IPS DF 19.7 (cell line): Measurements from ENCODE around the gene JUP.

ENCODE experiments used
- DNase-seq: peaks from one replicate; pipeline ENCODE4 v3.0.0-alpha.2; 2013; ENCODE audit warnings: low read depth, low spot score

JUP gene

DNA sequence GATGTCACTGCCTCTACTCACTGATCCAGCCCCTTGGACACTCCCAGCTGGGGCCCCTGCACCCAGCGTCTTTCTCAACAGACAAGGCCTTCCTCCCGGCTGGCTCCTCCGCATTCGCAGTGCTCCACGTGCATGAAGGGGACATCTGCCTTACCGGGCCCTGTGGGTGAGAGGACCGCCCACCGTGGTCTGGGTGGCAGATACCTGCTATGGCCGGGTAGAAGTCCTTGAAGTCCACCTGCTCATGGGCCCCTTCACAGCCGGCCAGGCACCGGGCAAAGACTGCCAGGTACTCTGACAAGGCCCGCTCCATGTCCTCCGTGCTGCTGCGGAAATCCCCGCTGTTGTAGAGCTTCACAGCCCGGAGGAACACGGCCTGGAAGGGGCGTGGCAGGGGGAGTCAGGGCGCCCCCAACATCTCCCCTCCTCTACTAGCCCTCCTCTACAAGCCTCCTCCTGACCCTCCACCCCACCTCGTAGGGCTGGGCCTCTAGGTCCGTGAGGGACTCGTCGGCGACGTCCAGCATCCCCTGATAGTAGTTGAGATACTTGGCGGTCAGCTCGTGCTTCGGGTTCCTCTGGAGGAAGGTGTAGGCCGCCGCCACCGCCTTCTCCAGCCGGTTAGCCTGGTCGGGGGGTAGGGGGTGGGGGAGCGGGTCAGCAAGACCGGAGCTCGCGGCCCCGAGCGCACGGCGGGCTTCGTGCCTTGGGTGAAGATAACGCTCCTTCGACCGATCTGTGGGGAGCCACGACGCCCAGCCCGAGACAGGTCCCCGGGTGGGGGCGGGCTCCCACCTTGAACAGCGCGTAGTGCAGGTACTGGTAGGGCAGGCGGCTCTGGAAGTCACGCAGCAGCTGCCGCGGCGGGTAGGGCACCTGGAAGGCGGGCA, 24.4 kb upstream of the JUP start:
- no peak for DNase-seq

- no peak for DNase-seq
Measured at GRCh38 chr17:41806685-41807445, 20.4 kb upstream of the JUP start.

- DNase-seq: no peak
Measured at GRCh38 chr17:41803049-41804020, 16.8 kb upstream of the JUP start.

DNA sequence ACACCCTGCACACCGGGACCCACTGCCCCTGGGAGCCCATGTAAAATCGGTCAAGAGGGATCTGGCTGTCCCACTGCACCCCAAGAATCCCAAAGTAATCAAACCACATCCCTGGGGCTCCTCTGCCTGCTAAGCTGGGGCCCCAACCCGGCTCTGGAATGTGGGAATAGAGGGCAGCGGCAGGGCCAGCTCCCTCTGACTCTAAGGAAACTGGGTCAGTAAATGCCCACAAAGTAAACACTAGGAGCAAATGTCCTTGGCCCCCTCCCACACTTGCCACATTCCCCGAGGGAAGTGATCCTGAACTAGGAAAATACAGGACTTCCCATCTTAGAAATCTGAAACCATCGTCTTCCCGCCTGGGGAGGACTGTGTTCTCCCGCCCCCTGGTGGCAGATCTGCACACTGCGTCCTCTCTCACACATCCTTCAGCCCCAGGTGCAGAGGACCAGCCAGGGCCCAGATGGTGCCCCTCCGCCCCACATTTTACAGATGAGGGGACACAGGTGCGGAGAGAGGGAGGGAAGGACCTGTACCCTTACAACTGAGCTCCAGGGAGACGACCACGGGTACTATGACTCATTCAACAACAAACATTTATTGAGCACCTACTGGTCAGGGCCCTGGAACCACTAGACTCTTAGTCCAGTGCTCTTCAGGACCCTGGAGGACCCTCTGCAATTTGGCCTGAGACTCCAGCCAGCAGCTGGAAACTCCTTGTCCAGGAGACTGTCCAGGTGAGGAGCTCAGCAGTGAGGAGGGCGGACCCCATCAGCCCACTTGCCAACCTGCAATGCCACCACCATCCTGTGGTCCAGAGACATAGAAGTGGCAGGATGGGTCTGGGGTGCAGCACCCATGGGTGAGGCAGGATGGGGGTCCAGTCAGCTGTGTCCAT, 15.1 kb upstream of the JUP start:
- DNase-seq: no peak

- no peak for DNase-seq
Measured at GRCh38 chr17:41800601-41801373, 14.3 kb upstream of the JUP start.

DNA sequence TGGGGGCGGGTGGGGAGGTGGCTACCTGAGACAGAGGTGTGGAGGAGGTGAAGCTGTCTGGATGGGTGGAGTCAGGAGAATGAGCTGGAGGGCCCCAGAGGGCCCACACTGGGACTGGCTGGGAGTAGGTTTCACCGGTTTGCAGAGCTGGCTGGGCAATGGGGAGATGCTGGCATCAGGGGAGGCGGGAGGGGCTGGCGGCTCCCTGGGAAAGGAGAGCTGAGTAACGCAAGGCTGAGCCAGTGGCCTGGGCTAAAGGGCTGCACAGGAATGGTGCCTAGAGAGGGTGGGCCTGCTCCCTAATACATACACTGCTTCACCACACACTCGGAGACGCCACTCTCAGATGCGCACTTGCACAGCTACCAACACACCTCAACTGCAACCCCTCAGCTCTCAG, 12.9 kb upstream of the JUP start:
- no peak for DNase-seq

DNA sequence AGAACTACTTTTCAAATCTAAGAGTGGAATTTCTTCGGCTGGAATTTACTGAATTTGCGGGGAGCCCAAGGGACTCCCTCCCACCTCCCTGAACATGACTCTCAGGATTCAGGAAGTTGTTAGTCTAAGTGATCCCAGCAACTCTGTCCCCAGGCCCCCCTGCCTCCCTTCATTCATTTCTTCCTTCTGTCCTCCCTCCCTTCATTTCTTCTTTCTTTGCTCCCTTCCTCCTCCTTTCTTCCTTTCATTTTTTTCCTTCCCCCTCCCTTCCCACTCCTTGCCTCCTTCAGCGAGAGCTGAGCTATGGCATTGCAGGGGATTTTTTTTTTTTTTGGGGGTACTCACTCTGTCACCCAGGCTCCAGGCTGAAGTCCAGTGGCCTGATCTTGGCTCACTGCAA, 10.9 kb upstream of the JUP start:
- DNase-seq: no peak

DNA sequence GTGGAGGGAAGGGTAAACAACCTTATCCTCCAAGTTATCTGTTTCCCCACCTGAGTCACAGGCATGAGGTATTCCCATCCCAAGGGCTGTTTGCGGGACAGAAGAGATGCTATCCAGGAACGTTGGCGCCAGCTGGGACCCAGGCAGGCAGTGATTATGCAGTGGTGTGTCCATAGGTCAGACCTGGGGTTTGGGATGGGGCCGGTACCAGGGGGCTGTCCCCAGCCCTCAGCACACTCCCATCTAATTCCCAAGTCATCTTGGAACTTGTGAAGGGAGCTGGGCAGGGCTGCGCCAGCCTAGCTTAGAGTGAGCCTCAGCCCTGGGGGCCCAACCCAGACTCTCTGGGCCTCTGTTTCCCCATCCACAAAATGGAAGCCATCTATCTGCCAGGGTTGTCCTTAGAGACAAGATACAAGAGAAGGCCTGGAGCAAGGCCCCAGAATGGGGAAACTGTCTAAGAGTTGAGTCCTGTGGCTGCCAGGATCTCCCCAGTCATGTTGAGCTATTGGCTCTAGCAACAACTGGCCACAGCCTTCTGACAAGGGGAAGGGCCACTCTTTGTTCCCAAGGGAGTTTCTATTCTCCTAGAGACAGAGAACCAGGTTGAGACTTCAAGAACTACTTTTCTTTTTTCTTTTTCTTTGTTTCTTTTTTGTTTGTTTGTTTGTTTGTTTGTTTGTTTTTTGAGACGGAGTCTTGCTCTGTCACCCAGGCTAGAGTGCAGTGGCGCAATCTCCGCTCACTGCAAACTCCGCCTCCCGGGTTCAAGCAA, 9.8 kb upstream of the JUP start:
- DNase-seq: no peak

DNA sequence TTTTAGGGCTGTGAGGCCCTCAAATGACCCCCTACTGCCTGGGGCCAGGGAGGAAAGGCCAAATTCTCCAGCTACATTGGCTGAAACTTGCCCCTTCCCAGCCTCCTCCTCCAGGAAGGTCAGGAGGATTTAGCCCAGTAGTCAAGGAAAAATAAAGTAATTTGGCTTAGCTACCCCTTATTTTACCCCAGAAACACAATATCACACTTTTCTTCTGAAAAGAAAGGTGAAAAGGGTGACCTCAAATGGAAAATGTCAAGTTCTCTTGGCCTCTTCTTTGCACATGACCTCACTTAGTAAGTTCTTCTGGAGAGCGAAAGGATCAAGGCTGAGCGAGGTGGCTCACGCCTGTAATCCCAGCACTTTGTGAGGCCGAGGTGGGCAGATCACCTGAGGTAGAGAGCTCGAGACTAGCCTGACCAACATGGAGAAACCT, 8.0 kb upstream of the JUP start:
- DNase-seq: no peak

- DNase-seq: no peak
Measured at GRCh38 chr17:41793784-41794539, 7.5 kb upstream of the JUP start.

DNA sequence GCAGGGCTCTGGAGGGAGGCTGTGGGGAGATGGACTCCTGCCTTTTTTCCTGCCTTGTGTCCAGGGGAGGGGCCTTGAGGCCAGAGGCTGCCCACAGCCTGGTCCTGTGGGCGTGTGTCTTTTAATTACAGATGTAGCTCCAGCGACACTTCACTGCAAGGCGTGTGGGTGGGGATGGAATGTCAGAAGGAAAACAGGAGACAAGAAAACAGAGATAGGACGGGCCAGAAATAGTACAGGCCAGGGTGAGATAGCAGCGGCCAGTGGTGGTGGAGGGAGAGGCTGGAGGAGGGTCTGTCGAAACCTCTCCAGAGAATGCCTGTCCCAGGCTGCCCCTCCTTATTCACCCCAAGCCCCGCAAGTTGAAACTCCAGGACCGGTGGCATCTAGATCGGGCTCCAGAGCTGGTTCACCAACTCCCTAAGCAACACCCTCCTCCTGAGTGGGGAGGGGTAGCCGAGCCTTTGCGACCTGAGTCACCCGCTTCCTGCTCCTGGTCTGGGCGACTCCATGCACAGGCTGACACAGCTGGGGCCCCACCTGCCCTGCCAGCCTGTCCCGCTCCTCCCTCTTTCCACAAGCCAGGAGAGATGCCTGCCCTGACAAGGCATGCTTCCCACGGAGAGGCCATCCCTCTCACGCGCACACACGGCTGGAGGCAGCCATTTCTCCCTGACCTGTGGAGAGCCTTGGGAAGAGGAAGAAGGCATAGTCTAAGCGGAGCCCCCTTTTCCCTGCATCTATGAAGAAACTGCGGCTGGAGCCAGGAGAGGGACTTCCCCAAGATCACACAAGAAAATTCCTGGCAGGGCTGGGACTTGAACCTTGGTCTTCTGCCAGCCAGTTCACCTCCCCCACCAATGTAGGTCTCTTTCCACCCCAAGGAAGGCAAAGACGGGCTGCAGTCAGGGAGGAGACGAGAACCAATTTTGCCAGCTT, 6.6 kb upstream of the JUP start:
- no peak for DNase-seq

- DNase-seq: no peak
Measured at GRCh38 chr17:41787021-41787418, 509 bp upstream of the JUP start.

DNA sequence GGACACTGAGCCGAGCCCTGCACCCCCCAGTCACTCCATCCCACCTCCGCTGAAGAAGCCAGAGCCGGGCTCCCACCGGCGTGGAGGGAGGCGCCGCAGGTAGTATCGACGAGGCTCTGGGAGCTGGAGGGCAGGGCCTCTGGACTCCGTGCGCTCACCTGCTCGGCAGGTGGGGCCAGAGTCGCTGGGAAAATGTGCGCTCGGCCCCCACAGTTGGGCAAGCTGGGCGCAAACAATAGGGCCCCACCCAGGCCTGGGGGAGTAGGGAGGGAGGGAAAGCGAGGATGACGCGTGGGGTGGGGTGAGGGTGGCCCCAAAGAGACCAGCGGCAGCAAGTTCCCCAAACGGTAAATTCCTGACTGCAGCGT, 668 bp downstream of the JUP start:
- no peak for DNase-seq

DNA sequence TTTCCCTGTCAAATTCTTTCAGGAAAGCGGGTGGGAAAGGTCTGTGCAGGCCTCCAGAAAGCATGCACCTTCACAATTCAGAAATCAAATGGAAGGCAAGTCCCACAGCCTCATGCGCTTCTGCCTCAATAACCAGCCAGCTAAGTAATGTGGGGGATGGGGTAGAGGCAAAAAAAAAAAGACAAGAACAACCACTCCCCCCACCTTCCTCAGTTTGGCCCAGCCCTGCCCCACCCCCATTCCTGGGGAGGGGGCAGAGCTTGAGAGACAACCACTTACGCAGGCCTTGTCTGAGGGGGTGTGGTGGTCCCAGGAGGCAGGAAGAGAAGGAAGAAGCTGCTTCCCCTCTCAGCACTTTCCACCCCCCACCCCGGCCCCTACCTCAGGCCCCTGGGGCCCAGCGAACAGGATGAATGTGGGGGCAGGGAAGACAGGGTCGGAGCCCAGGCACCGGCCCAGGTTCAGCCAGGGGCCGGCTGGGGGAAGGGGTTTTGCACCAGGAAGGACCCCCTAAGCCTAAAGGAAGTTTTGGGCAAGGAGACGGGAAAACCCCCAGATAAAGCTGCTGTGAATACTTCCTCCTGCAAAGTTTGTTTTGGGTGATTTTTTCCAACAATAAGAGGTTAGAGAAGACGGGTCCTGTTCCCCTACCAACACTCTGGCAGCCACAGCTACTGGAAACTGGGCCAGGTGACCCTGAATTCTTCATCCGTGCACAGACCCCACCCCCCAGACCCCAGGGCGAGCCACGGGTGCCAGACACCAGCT, 1.2 kb downstream of the JUP start:
- DNase-seq: peak; percentile 94

- no peak for DNase-seq
Measured at GRCh38 chr17:41784207-41784744, 2.2 kb downstream of the JUP start.

DNA sequence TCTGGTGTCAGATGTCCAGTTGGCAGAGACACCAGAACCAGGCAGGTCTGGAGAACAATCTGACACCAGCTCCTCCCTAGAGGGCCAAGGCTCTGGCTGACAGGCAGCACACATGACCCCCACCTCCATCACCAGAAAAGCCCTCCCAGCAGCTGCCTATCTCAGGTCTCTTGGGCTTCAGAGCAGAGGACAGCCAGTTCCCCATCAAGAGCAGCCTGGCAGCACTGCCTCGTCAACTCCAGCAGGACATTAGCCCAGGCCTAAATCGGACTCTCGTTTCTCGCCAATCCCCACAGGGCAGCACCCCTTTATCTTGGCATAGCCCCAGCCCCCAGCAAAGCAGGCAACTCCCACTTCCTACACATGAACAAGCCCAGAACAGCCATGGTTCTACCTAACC, 4.4 kb downstream of the JUP start:
- no peak for DNase-seq
